Stimulated activated CD8-positive, alpha-beta memory T cell treated with anti-CD3 and anti-CD28 coated beads, Interleukin-7, amount 100 ng/mL, for 24 hours (primary cell): ENCODE results near the gene POU4F1.
A peak's percentile ranks its signal among the peaks of the same experiment; 100 is the strongest.
"Not testable (repeated sequence)": the region's sequence is repeated elsewhere in the genome, so short reads cannot be mapped to it uniquely, and the experiment has no call there.

Source experiments
- DNase-seq: peaks from one replicate; pipeline ENCODE4 v3.0.0-alpha.2; 2020; ENCODE audit warnings: low read depth

The POU4F1 gene

GRCh38 chr13:78603240-78603957 lies at the start of gene POU4F1:
Gene POU4F1 (minus strand): TSS chr13:78603552. CDS start chr13:78603326, 226 bp downstream.
- peak; percentile 25 for DNase-seq

DNA sequence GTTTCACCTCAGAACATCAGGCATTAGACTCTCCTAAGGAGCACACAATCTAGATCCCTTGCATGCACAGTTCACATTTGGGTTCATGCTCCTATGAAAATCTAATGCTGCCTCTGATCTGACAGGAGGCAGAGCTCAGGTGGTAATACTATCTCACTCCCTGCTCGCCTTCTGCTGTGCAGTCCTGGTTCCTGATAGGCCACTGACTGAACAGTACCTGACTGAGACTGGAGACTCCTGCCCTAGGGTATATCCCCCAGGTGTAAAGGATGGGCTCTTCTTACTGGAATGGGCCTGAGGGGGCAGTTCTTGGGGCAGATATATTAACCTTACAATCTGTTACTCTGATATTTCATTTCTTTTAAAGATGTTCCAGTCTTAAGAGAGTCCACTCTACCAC lies 49.3 kb upstream of the POU4F1 start:
- DNase-seq: no peak

GRCh38 chr13:78650717-78651083 lies 47.3 kb upstream of the POU4F1 start:
- DNase-seq: no peak

DNA sequence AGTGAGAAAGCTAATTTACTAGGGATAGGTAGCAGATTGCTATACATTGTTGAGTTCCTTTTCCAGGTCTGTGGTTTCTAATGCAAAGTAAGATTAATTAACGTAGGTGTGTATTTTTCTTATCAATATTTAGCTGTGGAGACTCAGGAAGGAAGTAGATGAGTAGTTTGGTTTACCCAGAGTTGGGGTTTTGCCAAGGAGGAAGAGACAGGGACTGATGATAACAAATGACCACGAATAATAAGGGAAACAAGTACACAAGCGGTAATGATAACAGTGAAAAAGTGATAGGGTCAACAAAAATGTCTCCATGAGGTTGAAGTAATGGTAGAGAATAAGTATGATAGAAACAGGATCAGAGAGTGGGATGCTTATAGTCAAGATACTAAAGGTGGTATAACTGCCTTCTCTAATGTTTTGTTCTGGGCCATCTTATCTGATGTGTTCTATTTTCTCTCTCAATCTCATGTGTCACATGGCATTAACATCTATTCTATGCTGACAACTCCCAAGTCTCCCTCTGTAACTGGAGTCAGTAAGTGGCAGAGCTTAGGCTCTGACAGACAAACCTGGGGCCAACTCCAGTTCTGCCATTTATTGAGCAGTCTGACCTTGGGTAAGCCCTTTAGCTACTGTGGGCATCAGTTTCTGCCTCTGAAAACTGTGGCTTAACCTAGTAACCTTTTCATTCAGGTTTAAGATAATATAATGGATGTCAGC lies 46.8 kb upstream of the POU4F1 start:
- DNase-seq: no peak

GRCh38 chr13:78647109-78647678 lies 43.8 kb upstream of the POU4F1 start:
- not testable (repeated sequence) for DNase-seq

- DNase-seq: no peak
Observed at GRCh38 chr13:78638216-78638615, 34.9 kb upstream of the POU4F1 start.

GRCh38 chr13:78636495-78636894 lies 33.1 kb upstream of the POU4F1 start:
- no peak for DNase-seq

DNA sequence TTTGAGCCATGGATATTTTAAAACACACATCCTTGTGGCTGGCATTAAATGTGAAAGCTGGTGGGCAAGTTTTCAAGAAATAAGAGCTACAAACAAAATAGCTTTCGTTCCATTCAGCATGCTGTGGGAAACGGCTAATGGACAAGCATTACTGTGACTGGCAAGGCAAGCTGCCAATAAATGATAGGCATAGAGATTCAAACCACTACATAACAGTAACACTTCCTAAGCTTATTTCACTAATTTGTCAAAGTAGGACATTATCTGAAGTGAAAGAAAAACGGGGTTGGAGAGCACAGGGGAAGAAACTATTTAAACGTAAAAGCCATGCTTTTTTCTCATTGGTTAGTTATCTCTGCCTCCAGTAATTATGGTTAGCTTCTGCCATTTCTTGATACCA lies 29.6 kb upstream of the POU4F1 start:
- no peak for DNase-seq

DNA sequence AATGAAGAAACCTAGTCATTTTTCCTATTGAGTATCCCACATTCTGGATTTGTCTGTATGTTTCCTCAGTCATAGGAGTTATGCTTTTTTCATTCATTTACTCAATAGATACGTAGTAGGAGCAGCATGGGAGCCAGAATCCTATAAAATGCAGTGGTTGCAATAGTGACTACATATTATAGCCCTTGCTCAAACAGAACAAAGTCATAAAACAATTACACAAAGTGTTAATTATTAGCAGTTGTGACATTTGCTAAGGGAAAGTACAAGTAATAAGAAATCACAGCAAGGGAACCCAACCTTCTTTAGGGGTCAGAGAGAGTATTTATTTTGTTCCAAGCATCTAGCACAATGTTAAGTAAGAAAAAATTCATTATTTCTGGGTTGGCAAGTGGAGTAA lies 27.7 kb upstream of the POU4F1 start:
- DNase-seq: no peak

GRCh38 chr13:78630511-78630910 lies 27.2 kb upstream of the POU4F1 start:
- no peak for DNase-seq

DNA sequence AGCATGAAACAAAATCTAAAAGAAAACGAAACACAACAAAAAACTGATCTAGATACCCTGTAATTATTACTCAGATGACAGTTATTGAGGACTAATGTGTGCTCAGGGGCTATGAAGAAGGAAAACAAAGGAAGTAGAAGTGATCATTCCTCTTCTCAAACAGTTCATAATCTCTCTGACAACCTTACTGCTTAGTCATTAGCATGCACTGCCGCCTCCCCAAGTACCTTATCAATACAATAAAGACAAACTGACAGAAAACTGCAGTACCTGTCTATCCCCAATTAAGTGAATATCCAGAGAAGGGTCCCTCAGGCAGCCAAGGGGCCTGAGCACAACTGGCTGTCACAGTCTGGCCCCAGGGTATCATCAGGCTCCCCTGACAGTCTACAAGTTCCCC lies 22.0 kb upstream of the POU4F1 start:
- no peak for DNase-seq

- DNase-seq: no peak
Observed at GRCh38 chr13:78623132-78623531, 19.8 kb upstream of the POU4F1 start.

- no peak for DNase-seq
Observed at GRCh38 chr13:78620936-78621470, 17.7 kb upstream of the POU4F1 start.

DNA sequence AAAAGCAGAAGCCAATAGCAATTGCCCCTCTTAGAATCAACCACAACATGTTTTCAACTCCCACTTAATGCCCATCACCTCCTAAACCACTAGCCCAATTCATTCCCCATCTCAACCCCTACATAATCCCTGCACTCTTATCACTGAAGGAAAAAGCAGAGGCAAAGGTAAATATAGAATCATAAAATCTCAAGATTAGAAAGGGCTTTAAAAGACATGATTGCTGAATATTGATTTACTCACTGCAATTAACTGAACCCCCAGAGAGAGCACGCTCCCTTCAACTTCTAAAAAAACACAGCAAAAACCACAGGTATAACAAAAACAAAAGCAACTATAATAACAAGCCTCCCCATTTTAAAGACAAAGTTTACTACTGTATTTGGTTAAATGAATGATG lies 15.1 kb upstream of the POU4F1 start:
- DNase-seq: no peak

DNA sequence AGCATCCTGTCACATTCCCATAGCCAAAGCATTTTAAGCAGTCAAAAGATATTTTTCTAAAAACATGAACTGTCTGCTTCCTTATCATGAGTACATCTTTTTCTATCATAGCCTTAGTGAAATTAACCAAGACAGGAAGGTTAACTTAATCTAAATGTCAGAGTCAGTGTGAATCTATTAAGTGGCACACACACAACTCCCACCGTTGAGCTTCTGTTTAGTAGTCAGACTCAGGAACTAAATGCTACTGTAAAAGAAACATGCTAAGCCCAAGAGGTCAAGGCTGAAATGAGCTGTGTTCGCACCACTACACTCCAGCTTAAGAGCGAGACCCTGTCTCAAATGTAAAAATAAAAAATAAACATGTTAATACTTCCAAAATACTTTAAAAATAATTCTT lies 7.7 kb upstream of the POU4F1 start:
- no peak for DNase-seq

DNA sequence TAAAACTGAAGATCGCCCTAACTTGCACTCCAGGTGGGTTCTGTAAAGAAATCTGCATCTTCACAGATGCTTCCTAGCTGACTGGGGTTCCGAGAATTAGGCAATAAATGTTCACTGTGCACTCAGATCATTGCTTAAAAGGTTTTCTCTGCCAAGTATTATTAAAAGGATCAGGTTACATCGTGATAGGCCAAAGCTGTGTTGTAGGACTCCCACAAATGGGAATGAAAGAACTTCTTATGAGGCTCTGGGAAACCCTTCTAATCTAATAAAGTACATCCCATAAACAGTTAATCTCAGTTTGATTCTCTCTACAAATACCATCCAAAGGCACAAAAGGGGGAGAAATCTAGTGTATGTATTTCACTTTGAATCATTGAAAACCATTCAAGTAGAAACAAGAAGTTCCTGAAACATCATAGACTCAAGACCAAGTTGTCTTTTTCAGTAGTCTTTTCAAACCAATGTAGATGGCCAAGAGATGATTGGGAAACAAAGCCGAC lies 7.1 kb upstream of the POU4F1 start:
- DNase-seq: no peak

DNA sequence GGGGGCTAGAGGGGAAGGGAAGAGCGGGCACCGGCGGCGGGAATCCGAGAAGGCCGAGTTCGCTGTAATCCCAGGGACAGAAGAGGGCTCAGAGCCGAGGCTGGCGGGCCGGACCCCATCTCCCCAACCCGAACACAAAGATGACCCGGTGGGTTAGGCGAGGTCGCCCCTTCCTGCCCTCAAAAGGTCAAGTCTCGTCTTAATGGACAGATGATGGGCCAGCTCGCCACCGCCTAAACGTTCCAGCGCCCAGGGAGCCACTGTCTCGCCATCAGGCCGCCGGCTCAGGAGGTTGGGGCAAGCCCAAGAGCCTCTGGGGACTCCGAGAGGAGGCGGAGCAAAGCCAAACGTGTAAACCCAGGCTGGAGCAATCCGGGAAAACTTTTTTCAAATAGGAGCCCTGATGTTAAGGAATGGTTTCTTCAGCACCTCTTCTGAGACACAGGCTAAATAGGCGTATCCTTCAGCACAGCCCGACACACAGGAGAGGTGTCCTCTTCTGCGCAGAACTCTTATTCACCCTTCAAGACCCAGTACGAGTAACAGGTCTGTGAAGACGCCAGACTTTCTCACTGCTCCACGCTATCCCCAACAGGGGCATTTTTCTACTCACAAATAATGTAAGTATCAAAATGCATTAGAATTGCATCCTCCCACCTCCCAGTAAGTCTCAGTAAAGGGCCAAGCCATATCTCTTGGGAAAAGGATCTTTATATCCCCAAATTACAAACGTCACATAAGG lies 6.3 kb upstream of the POU4F1 start:
- DNase-seq: no peak

DNA sequence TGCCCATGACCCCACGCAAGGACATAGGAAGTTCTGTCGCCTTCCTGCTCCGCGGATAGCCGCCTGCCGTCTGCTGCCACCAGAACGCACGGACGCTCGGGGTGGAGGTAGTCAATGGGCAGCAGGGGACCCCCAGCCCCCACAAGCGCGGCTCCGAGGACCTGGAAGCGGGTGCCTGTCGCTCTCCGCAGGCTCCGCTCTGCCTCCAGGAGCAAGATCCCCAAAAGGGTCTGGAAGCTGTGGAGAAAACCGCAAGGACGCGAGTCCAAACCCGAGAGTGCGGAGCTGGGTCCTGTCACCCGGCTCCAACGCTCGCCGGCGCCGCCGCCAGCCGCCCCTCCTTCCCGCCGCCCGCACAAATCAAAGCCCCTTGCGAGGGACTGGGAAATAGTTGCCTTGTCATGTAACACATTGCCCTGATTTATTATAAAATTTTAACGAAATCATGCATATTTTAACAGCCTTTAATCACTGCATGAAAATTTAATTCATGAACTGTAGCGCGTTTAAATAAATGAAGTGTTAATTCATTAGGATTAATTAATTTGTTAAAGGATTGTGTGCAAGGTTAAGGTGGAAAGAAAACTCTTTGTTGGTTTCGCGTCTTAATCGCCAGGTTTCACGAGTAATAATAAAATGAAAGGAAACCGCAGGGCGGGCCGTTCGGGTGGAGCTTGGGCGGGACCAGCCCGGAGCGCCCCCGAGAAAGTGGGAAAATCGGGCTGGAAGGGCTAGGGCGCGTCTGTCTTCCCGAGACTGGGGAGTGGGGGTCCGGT lies 5.5 kb upstream of the POU4F1 start:
- no peak for DNase-seq

GRCh38 chr13:78608252-78608687 lies 4.9 kb upstream of the POU4F1 start:
- no peak for DNase-seq

DNA sequence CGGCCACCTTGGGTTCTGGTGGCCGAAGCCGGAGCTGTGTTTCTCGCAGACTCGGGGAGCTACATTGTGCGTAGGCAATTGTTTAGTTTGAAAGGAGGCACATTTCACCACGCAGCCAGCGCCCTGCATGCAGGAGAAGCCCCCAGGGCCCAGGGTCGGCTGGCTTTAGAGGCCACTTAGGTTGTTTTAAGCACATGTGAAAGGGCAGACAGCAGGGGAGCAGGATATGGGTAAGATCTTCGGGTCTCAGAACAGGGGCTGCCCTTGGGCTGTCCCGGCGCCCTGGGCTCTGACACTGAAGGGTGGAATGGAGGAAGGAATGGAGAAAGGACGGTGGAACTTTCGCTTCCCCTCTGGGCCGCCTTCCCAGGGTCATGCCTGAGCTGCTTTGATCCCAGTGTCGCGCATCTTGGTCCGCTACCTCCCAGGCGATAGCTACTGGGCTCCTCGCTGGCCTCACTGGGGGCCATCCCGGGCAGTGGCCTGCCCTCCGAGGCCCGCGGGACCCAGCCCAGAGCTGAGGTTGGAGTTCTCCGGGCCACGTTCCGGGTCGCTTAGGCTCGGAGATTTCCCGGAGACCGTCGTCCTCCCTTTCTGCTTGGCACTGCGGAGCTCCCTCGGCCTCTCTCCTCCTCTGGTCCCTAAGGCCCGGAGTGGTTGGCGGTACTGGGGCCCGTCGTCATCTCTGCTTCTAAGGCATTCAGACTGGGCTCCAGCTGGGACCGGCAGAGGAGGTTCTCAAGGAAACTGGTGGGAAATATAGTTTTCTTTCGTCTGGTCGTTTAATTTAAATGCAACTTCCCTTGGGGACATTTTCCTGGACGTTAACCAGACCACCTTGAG lies 4.3 kb upstream of the POU4F1 start:
- no peak for DNase-seq
